GM18907 (cell line): ENCODE results near the gene RAB22A.

Experiments
- ATAC-seq: cut with Tn5 transposase; IDR thresholded peaks from one replicate; pipeline ENCODE4 v1.9.1; 2021; ENCODE audit warnings: mild to moderate bottlenecking, moderate library complexity; ENCODE audit not compliant: unreplicated experiment

Gene RAB22A

GRCh38 chr20:58300321-58300720 is 9.2 kb upstream of the RAB22A start:
- no peak for ATAC-seq

GRCh38 chr20:58303547-58303946 is 6.0 kb upstream of the RAB22A start:
- no peak for ATAC-seq

GRCh38 chr20:58305061-58305460 is 4.5 kb upstream of the RAB22A start:
- ATAC-seq = no peak

GRCh38 chr20:58306421-58307261 is 2.9 kb upstream of the RAB22A start:
- peak; percentile 62 for ATAC-seq

- no peak for ATAC-seq
Measured at GRCh38 chr20:58307270-58307669, 2.2 kb upstream of the RAB22A start.

- no peak for ATAC-seq
Measured at GRCh38 chr20:58308290-58308679, 1.2 kb upstream of the RAB22A start.

- ATAC-seq = peak; percentile 52
Measured at GRCh38 chr20:58308680-58309527, 611 bp upstream of the RAB22A start.

GRCh38 chr20:58310291-58310782 is 822 bp downstream of the RAB22A start:
- ATAC-seq = no peak

GRCh38 chr20:58312836-58313235 is 3.3 kb downstream of the RAB22A start:
- no peak for ATAC-seq

GRCh38 chr20:58313396-58313795 is 3.9 kb downstream of the RAB22A start:
- no peak for ATAC-seq

GRCh38 chr20:58321205-58321604 is 11.7 kb downstream of the RAB22A start:
- no peak for ATAC-seq

- ATAC-seq = no peak
Measured at GRCh38 chr20:58322083-58322482, 12.6 kb downstream of the RAB22A start.

- no peak for ATAC-seq
Measured at GRCh38 chr20:58325912-58326311, 16.4 kb downstream of the RAB22A start.

GRCh38 chr20:58327211-58327610 is 17.7 kb downstream of the RAB22A start:
- ATAC-seq = no peak

GRCh38 chr20:58328836-58329235 is 19.3 kb downstream of the RAB22A start:
- ATAC-seq = no peak

- ATAC-seq = no peak
Measured at GRCh38 chr20:58329711-58330110, 20.2 kb downstream of the RAB22A start.

GRCh38 chr20:58330249-58330648 is 20.7 kb downstream of the RAB22A start:
- ATAC-seq = no peak

- ATAC-seq = no peak
Measured at GRCh38 chr20:58330687-58331086, 21.2 kb downstream of the RAB22A start.

GRCh38 chr20:58331961-58332551 is 22.5 kb downstream of the RAB22A start:
- ATAC-seq = no peak

GRCh38 chr20:58339741-58340140 is 30.2 kb downstream of the RAB22A start:
- ATAC-seq = no peak

- no peak for ATAC-seq
Measured at GRCh38 chr20:58340151-58340550, 30.6 kb downstream of the RAB22A start.
